ENCODE results near the gene ZFAND3.

- TF ChIP-seq CTCF (IDR thresholded peaks at IDR 0.05; ENCODE audit: insufficient read depth, low read depth, low read length) (no peak), EZH2 (IDR thresholded peaks at IDR 0.05; ENCODE audit: insufficient read depth, low read length) (no peak)
Observed at GRCh38 chr6:37872373-37872745, 52.8 kb downstream of the ZFAND3 start.

All from astrocyte (in vitro differentiated cells and primary cell).